Omental fat pad (tissue), 4 donors: ENCODE data around the gene PLCB1. TPM values are rescaled to one million over a fixed set of nuclear protein-coding genes. Genes with fewer than 3 reads are reported as not detected.
A peak's percentile ranks its signal among the peaks of the same experiment; 100 is the strongest.
"Not testable (repeated sequence)": the region's sequence is repeated elsewhere in the genome, so short reads cannot be mapped to it uniquely, and the experiment has no call there.

Source experiments
- ATAC-seq: fragments of 150-250 bp; one replicate; pipeline ENCODE4 v1.9.1; 2016; ENCODE audit warnings: mild to moderate bottlenecking, moderate library complexity; ENCODE audit not compliant: low FRiP score
- DNase-seq: peaks from one replicate; pipeline ENCODE4 v3.0.0-alpha.2; 2019; ENCODE audit warnings: low spot score
- total RNA-seq, 4 donors: library from RNA; depleted of rRNA; stranded (reverse); fragments of >200 nt; gene quantifications; one replicate each; pipeline ENCODE4 v1.1.0, GENCODE V29; 2016
- TF ChIP-seq, protein P1 (sequence below), 3 donors: fragments of 450-650 bp; IDR thresholded peaks; one replicate each; pipeline ENCODE4 v1.5.1; 2016 to 2017; ENCODE audit warnings: antibody characterized with exemption in 3 of 3, mild to moderate bottlenecking in 3 of 3, moderate library complexity in 2 of 3

PLCB1 gene
- total RNA-seq, 4 donors from 2014 or later, result 22.4 to 60.5 (median 36.4) TPM

DNA sequence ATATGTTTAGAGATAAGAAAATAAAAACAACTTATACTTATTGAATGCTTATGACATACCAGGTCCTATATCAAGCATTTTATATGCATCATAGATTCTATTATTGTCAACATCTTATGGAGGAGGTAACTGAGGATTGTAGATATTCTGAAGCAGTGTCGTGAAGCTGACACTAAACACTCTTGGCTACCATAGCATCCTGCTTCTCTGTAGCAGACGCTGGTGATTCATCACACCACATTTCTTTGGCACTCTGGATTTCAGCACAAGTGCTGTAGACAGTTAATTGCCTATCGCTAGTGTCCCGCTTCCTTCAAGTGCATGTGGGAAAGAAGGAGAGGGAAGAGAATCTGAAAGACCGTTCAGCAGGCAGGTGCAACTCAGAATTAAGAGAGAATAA lies 317.1 kb downstream of the PLCB1 start:
- no peak for DNase-seq
- TF ChIP-seq, protein P1, sequence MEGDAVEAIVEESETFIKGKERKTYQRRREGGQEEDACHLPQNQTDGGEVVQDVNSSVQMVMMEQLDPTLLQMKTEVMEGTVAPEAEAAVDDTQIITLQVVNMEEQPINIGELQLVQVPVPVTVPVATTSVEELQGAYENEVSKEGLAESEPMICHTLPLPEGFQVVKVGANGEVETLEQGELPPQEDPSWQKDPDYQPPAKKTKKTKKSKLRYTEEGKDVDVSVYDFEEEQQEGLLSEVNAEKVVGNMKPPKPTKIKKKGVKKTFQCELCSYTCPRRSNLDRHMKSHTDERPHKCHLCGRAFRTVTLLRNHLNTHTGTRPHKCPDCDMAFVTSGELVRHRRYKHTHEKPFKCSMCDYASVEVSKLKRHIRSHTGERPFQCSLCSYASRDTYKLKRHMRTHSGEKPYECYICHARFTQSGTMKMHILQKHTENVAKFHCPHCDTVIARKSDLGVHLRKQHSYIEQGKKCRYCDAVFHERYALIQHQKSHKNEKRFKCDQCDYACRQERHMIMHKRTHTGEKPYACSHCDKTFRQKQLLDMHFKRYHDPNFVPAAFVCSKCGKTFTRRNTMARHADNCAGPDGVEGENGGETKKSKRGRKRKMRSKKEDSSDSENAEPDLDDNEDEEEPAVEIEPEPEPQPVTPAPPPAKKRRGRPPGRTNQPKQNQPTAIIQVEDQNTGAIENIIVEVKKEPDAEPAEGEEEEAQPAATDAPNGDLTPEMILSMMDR (IDR thresholded peaks at IDR 0.05), result no peak
- no peak for ATAC-seq

DNA sequence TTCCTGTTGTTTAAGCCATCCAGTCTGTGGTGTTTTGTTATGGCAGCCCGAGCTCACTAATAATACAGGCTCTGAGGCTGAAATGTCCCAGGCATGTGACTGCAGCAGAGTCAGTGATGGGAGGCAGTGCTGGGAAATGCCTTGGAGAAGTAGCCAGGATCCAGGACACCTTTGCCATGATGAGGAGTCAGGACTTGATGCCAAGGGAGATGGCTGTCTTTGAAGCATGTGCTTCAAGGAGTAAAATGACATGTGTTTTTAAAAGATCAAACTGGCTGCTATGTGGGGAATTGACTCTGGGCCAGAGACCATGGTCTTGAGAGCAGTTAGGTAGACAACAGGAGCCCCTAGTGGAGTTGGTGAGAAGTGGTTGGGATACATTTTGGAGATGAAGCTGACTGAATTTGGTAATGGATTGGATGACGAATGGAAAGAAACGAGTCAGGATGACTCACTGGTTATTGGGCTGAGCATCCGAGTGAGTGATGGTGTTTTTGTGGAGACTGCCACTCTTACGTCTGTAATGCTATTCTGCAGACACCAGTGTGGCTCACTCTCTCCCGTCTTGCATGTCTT lies 322.2 kb downstream of the PLCB1 start:
- ATAC-seq (peak; percentile 63), DNase-seq (no peak)
- TF ChIP-seq, protein P1 (IDR thresholded peaks at IDR 0.05), result no peak

DNA sequence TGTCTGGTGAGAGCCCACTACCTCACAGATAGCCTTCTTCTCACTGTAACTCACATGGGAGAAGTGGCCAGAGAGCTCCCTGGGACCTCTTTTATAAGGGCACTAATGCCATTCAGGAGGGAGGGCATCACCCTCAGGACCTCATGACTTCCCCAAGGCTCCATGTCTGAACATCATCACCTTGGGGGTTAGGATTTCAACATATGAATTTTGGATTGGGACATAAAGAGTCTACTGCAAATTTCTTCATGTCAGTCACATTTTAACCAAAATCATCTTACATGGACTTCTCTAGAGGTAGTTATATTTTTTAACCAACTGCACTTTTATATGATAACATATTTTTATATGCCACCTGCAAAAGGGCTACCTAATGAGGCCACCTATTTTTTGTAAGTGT lies 324.7 kb downstream of the PLCB1 start:
- TF ChIP-seq, protein P1 (IDR thresholded peaks at IDR 0.05), result no peak
- ATAC-seq, result no peak
- no peak for DNase-seq

DNA sequence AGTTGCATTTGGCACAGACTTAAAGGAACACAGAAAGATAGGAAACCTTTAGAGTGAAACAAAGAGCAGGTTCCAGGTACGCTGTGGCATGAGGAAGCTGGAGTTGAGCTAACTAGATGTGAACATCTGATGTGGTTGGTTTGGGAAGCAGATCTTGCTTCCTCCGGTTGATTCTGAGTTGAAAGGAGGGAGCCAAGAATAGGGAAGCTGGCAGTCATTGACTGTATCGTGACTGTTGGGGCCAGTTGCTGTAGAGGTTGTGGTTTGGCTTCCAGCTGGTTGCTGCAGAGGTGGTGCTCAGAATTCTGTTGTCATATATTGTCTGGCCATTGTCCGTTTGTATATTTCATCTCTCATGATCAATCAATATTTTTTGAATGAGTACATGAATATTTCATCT lies 325.9 kb downstream of the PLCB1 start:
- DNase-seq (no peak), ATAC-seq (no peak)
- TF ChIP-seq, protein P1 (IDR thresholded peaks at IDR 0.05), result no peak

DNA sequence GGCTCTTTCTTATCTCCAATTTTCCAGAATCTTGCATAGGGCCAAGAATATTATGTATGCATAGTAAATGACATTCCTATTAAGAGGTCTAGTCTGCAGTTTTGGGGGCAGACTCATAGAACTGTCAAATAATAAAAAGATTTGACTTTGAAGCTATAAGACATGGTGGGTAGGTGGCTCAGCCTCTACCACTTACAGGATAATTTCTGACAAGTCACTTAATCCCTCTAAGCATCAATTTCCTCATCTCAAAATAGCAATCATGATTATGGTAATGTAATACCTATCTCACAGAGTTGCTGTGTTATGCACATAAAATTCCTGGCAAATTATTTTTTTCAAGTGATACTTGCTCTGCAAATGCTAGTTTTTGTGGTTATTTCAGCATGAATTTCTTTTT lies 329.1 kb downstream of the PLCB1 start:
- DNase-seq, result no peak
- TF ChIP-seq, protein P1 (IDR thresholded peaks at IDR 0.05), result no peak
- ATAC-seq, result no peak

DNA sequence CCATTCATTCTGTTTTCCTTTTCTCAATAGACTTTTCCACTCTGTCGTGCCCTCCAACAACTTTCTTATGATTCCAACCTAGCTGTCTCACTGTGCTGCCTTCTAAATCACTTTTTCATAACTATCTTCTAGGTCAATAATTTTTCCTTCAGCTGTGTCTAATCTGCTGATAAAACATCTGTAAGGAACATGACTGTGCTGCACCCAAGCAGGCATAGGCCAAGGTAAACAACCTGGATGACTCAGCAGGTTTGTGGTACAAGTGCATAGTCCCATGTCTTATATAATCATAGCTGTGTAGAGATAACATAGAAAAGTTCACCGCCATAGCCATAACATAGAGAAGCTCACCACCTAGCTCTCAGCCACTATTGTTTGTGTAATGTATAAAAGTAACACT lies 332.3 kb downstream of the PLCB1 start:
- TF ChIP-seq, protein P1 (IDR thresholded peaks at IDR 0.05), result no peak
- ATAC-seq (no peak), DNase-seq (no peak)

DNA sequence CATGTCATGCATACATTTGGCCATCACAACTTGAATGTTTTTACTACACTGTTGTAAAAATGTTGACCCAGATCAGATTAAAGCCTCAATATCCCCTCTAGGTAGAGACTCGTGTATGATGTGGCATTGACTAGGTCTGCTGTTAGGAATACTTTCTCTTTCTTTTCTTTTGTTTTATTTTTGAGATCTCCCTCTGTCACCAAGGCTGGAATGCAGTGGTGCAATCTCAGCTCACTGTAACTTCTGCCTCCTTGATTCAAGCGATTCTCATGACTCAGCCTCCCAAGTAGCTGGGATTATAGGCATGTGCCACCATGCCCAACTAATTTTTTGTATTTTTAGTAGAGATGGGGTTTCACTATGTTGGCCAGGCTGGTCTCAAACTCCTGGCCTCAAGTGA lies 334.7 kb downstream of the PLCB1 start:
- not testable (repeated sequence) for DNase-seq, ATAC-seq

DNA sequence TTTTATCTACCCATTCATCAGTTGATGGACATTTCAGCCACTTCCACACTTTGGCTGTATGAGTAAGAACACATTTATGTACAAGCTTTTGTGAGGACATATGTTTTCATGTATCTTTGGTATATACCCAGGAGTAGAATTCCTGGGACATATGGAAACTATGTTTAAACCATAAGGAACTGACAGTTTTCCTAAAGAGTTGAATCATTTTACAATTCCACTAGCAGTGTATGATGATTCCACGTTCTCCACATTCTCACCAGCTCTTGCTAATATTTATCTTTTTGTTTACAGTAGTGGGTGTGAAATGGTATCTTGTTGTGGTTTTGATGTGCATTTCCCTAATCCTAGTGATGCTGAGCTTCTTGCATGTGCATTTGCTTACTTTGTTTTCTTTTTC lies 338.1 kb downstream of the PLCB1 start:
- TF ChIP-seq, protein P1 (IDR thresholded peaks at IDR 0.05), result no peak
- DNase-seq, result no peak
- no peak for ATAC-seq
